ENCODE results near the gene SF3B4.
"Not testable (repeated sequence)": the region's sequence is repeated elsewhere in the genome, so short reads cannot be mapped to it uniquely, and the experiment has no call there.

The SF3B4 gene

DNA sequence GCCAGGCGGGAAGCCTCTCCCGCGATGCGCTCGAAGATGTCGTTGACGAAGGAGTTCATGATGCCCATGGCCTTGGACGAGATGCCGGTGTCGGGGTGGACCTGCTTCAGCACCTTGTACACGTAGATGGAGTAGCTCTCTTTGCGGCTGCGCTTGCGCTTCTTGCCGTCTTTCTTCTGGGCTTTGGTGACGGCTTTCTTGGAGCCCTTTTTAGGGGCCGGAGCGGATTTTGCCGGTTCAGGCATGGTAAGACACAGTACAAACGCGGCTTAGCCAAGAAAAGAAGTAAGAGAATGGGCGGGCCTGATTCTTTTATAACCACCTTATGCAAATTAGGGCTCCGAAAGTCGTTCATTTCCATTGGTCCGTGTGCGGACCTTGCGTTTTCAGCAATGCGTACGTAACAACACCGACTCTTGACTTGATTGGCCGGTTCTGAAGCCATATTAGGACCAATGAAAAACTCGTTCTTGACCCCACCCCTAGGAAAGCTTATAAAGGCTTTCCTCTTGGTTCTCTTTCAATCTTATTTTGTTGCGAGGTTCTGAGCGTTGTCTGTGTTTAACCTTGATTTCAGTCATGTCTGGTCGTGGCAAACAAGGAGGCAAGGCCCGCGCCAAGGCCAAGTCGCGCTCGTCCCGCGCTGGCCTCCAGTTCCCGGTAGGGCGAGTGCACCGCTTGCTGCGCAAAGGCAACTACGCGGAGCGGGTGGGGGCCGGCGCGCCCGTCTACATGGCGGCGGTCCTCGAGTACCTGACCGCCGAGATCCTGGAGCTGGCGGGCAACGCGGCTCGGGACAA, 41.0 kb downstream of the SF3B4 start:
- TF ChIP-seq, protein P1, sequence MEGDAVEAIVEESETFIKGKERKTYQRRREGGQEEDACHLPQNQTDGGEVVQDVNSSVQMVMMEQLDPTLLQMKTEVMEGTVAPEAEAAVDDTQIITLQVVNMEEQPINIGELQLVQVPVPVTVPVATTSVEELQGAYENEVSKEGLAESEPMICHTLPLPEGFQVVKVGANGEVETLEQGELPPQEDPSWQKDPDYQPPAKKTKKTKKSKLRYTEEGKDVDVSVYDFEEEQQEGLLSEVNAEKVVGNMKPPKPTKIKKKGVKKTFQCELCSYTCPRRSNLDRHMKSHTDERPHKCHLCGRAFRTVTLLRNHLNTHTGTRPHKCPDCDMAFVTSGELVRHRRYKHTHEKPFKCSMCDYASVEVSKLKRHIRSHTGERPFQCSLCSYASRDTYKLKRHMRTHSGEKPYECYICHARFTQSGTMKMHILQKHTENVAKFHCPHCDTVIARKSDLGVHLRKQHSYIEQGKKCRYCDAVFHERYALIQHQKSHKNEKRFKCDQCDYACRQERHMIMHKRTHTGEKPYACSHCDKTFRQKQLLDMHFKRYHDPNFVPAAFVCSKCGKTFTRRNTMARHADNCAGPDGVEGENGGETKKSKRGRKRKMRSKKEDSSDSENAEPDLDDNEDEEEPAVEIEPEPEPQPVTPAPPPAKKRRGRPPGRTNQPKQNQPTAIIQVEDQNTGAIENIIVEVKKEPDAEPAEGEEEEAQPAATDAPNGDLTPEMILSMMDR (IDR thresholded peaks at IDR 0.05; ENCODE audit: poor library complexity, severe bottlenecking) = no peak
- H3K36me3 ChIP-seq (ENCODE audit: low read depth) = no peaks in the 10 kb centered on the region
- H3K27me3 ChIP-seq (ENCODE audit: insufficient read depth, poor library complexity, severe bottlenecking) = no peaks in the 10 kb centered on the region
- ATAC-seq (ENCODE audit: low read depth) (peak; percentile 62), DNase-seq (ENCODE audit: low spot score) (peak; percentile 87)
- H3K4me1 ChIP-seq (ENCODE audit: insufficient read depth, poor library complexity, severe bottlenecking) = peaks cover 14% of the 10 kb centered on the region
- H3K9me3 ChIP-seq (ENCODE audit: severe bottlenecking) = no peaks in the 10 kb centered on the region
- peak overlapping the region; percentile 49 for H3K4me3 ChIP-seq (ENCODE audit: severe bottlenecking)
- H3K27ac ChIP-seq (ENCODE audit: poor library complexity, severe bottlenecking) = peak overlapping the region; percentile 85

DNA sequence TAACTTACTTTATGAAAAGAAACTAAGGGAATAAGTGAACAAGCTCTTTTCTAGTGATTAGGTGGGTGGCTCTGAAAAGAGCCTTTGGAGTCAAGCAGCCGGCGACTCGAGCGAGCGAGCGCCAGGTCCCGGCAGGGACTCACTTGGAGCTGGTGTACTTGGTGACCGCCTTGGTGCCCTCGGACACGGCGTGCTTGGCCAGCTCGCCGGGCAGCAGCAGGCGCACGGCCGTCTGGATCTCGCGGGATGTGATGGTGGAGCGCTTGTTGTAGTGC, 41.5 kb downstream of the SF3B4 start:
- not testable (repeated sequence) for DNase-seq (ENCODE audit: low spot score); H3K36me3 ChIP-seq (ENCODE audit: low read depth); H3K27me3 ChIP-seq (ENCODE audit: insufficient read depth, poor library complexity, severe bottlenecking); H3K9me3 ChIP-seq (ENCODE audit: severe bottlenecking); ATAC-seq (ENCODE audit: low read depth)
- Histone ChIP-seq H3K4me1 (ENCODE audit: insufficient read depth, poor library complexity, severe bottlenecking) (peaks cover 14% of the 10 kb centered on the region), H3K27ac (ENCODE audit: poor library complexity, severe bottlenecking) (peak overlapping the region; percentile 85), H3K4me3 (ENCODE audit: severe bottlenecking) (peak overlapping the region; percentile 49)

DNA sequence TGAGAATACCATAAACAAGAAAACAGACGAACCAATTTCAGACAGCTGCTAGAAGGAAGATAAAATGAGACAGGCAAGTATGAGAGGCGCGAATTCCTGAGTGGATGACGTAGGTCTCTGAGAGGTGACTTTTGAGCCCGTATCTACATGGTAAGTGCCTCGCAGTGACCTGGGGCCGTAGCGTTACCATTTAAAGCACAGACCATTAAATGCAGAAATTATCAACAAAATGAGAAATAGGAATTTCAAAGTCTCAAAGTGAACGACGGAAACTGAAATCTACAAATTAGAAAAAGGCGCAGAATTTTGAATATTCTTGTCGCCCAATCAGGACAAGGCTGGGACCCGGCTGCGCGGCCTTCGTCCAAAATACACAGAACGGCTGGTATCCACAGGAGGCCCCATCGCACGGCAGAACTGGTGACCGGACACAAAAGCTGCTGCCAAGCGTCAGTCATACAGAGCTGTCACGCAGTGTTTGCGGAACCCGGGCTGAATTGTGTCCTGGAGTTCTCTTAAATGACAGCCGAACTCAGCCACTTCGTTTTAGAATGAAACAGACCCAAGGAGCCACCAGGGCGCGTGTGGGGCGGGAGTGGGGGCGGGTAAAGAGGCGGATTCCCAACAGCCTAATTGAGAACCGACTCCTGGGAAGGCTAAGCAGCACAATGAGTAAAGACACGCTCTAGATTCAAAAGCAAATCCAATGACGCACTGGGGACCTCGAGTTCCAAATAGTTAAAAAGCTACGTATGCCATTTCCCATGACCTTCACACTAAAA, 42.1 kb downstream of the SF3B4 start:
- Histone ChIP-seq H3K27me3 (ENCODE audit: insufficient read depth, poor library complexity, severe bottlenecking) (no peaks in the 10 kb centered on the region), H3K9me3 (ENCODE audit: severe bottlenecking) (no peaks in the 10 kb centered on the region), H3K27ac (ENCODE audit: poor library complexity, severe bottlenecking) (peak overlapping the region; percentile 85), H3K4me3 (ENCODE audit: severe bottlenecking) (peak overlapping the region; percentile 49), H3K4me1 (ENCODE audit: insufficient read depth, poor library complexity, severe bottlenecking) (peaks cover 14% of the 10 kb centered on the region), H3K36me3 (ENCODE audit: low read depth) (no peaks in the 10 kb centered on the region)
- TF ChIP-seq, protein P1 (IDR thresholded peaks at IDR 0.05; ENCODE audit: poor library complexity, severe bottlenecking) = no peak
- ATAC-seq (ENCODE audit: low read depth) = peak; percentile 32
- DNase-seq (ENCODE audit: low spot score) = peak; percentile 82

DNA sequence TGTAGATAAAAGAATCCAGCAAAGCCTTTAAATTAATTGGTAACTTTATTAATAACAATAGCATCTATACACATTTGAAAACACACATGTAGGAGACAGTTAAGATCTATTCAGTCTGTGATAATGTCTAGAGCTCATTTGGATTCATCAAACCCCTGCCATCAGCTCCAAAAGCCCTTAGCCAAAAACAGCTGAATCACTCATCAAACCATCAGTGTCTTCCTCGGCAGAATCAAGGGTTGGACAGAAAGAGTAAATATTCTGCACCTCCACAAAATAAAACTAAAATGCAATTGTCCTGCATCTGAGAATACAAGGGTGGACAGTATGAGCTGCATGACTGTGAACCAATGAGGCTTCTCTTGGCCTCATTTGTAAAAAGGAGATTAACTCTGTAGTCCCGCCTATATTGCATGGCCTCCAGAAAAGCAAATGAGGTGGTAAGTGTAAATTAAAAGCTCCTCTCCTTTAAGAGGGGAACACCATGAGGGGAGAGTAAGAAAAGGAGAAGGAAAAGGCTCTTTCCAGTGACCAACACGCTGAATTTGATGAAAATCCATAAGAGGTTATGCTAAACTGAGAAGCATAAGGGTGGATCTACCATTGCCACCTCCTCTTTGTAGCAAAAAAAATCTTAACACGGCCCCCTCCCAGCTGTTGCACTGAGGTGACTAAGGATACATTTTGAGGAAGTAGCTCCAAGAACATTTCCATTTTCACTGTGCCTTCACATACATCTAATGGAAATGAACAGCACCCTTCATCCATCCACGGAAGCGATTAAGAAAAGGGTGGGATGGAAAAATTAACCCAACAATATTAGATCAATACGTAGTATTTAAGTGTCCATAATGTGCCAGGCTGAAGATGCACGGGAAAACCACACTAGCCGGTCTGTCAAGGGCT, 42.9 kb downstream of the SF3B4 start:
- peaks cover 14% of the 10 kb centered on the region for H3K4me1 ChIP-seq (ENCODE audit: insufficient read depth, poor library complexity, severe bottlenecking)
- TF ChIP-seq, protein P1 (IDR thresholded peaks at IDR 0.05; ENCODE audit: poor library complexity, severe bottlenecking) = no peak
- no peak for DNase-seq (ENCODE audit: low spot score)
- H3K4me3 ChIP-seq (ENCODE audit: severe bottlenecking) = peak overlapping the region; percentile 49
- peak overlapping the region; percentile 85 for H3K27ac ChIP-seq (ENCODE audit: poor library complexity, severe bottlenecking)
- H3K36me3 ChIP-seq (ENCODE audit: low read depth) = no peaks in the 10 kb centered on the region
- no peaks in the 10 kb centered on the region for H3K27me3 ChIP-seq (ENCODE audit: insufficient read depth, poor library complexity, severe bottlenecking)
- no peaks in the 10 kb centered on the region for H3K9me3 ChIP-seq (ENCODE audit: severe bottlenecking)
- no peak for ATAC-seq (ENCODE audit: low read depth)

DNA sequence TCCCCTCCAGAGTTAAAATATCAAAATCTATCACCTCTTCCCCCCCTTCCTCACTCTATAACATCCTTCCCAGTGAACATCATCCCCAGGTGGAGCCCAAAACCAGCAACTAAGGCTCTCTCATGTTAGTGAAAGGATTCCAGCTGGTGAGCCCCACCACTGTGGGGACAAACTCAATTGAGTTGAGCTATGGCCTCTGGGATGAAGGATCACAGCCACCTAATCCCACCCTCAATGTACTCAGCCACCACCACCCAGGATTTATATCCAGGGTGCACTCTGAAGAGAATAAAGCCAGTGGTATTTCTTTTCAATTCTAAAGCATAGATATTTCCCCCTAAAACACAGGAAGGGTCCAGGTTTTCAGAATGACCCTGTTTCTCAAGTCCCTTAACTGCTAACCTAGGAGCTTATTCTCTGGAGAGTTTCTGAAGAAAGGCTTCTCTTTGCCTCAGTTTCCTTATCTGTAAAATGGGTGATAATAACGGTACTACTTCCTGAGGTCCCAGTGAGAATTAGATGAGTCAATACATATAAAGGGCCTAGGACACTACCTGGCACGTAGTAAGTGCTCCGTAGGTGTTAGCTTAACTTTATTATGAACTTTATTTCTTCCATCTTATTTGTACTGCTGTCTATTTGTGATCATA, 43.9 kb downstream of the SF3B4 start:
- Histone ChIP-seq H3K4me1 (ENCODE audit: insufficient read depth, poor library complexity, severe bottlenecking) (peaks cover 10% of the 10 kb centered on the region), H3K36me3 (ENCODE audit: low read depth) (no peaks in the 10 kb centered on the region), H3K4me3 (ENCODE audit: severe bottlenecking) (no peak overlapping the region), H3K27me3 (ENCODE audit: insufficient read depth, poor library complexity, severe bottlenecking) (no peaks in the 10 kb centered on the region), H3K27ac (ENCODE audit: poor library complexity, severe bottlenecking) (peak overlapping the region; percentile 85), H3K9me3 (ENCODE audit: severe bottlenecking) (no peaks in the 10 kb centered on the region)
- DNase-seq (ENCODE audit: low spot score) (no peak), ATAC-seq (ENCODE audit: low read depth) (no peak)
- TF ChIP-seq, protein P1 (IDR thresholded peaks at IDR 0.05; ENCODE audit: poor library complexity, severe bottlenecking) = no peak
